ENCODE data around the gene NEUROG1. TPM values are rescaled to one million over a fixed set of nuclear protein-coding genes. Genes with fewer than 3 reads are reported as not detected.

Gene NEUROG1
- total RNA-seq, 1 donor, result not detected

GRCh38 chr5:135569755-135570452, 34.1 kb upstream of the NEUROG1 start:
- peak; percentile 33 for DNase-seq (ENCODE audit: low read depth)
- no peak overlapping the region for H3K4me3 ChIP-seq (ENCODE audit: low read depth, low read length)
- peak; percentile 56 for TF ChIP-seq CTCF (IDR thresholded peaks at IDR 0.05; ENCODE audit: insufficient read depth, low read length)

- no peak overlapping the region for H3K4me3 ChIP-seq (ENCODE audit: low read depth, low read length)
- no peak for DNase-seq (ENCODE audit: low read depth)
- no peak for TF ChIP-seq CTCF (IDR thresholded peaks at IDR 0.05; ENCODE audit: insufficient read depth, low read length)
These were observed 33.2 kb upstream of the NEUROG1 start for GRCh38 chr5:135568923-135569360.

- H3K4me3 ChIP-seq (ENCODE audit: low read depth, low read length), result no peak overlapping the region
- DNase-seq (ENCODE audit: low read depth), result no peak
- no peak for TF ChIP-seq CTCF (IDR thresholded peaks at IDR 0.05; ENCODE audit: insufficient read depth, low read length)
These were observed 32.5 kb upstream of the NEUROG1 start for GRCh38 chr5:135568246-135568645.

- no peak overlapping the region for H3K4me3 ChIP-seq (ENCODE audit: low read depth, low read length)
- no peak for DNase-seq (ENCODE audit: low read depth)
- no peak for TF ChIP-seq CTCF (IDR thresholded peaks at IDR 0.05; ENCODE audit: insufficient read depth, low read length)
These were observed 31.9 kb upstream of the NEUROG1 start for GRCh38 chr5:135567661-135568060.

GRCh38 chr5:135566422-135567400, 30.9 kb upstream of the NEUROG1 start:
- H3K4me3 ChIP-seq (ENCODE audit: low read depth, low read length), result no peak overlapping the region
- DNase-seq (ENCODE audit: low read depth), result no peak
- TF ChIP-seq CTCF (IDR thresholded peaks at IDR 0.05; ENCODE audit: insufficient read depth, low read length), result no peak

- DNase-seq (ENCODE audit: low read depth), result peak; percentile 62
- no peak overlapping the region for H3K4me3 ChIP-seq (ENCODE audit: low read depth, low read length)
- peak; percentile 96 for TF ChIP-seq CTCF (IDR thresholded peaks at IDR 0.05; ENCODE audit: insufficient read depth, low read length)
These were observed 30.1 kb upstream of the NEUROG1 start for GRCh38 chr5:135565725-135566421.

Measured in fibroblast of the aortic adventitia (primary cell).